Measurements from ENCODE around the gene RBM19. TPM values are rescaled to one million over a fixed set of nuclear protein-coding genes. Genes with fewer than 3 reads are reported as not detected.

RBM19 gene
- total RNA-seq, 1 donor from 2014 or later = 36.4 TPM

DNA sequence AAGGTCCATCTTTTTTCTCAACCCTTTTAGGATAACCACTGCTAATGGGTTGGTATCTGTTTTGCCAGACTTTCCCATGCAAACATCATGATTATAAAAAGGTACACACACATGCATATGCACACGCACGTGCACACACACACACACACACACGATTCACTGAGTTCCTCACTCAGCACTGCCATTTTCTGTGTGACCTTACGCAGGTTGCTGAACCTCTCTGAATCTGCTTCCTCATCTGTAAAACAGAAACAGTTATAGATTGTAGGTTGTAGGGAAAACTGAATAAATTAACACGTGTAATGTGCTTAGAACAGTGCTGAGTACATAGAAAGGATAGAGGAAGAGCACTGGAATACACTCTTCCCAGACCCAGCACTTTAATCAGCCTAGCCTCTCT is 182.3 kb downstream of the RBM19 start:
- Histone ChIP-seq H3K4me3 (no peak overlapping the region), H3K27me3 (peaks cover 32% of the 10 kb centered on the region), H3K27ac (no peak overlapping the region), H3K36me3 (no peaks in the 10 kb centered on the region), H3K4me1 (no peaks in the 10 kb centered on the region), H3K9me3 (no peaks in the 10 kb centered on the region)
- TF ChIP-seq, protein P1, sequence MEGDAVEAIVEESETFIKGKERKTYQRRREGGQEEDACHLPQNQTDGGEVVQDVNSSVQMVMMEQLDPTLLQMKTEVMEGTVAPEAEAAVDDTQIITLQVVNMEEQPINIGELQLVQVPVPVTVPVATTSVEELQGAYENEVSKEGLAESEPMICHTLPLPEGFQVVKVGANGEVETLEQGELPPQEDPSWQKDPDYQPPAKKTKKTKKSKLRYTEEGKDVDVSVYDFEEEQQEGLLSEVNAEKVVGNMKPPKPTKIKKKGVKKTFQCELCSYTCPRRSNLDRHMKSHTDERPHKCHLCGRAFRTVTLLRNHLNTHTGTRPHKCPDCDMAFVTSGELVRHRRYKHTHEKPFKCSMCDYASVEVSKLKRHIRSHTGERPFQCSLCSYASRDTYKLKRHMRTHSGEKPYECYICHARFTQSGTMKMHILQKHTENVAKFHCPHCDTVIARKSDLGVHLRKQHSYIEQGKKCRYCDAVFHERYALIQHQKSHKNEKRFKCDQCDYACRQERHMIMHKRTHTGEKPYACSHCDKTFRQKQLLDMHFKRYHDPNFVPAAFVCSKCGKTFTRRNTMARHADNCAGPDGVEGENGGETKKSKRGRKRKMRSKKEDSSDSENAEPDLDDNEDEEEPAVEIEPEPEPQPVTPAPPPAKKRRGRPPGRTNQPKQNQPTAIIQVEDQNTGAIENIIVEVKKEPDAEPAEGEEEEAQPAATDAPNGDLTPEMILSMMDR (IDR thresholded peaks at IDR 0.05) = no peak
- DNase-seq (no peak), ATAC-seq (no peak)
- intact Hi-C loops (cut with DNase I) = no loop called here

DNA sequence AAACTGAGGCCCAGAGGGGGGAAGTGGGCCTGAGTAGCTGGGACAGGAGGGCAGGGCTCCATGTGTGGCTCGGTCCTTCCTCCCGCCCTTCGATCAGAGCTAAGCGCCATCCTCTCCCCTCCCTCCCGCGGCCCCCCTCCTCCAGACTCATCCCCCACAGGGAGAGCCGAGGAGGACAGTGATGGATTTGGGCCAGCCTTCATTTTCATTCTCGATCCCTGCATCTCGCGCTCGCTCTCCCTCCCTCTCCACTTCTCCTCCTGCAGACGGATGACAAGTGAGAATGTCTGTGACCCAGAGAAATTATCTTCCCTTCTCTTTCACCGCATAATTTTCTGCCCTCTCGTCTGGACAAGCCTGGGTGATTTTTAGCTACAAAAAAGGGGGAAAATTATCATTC is 183.3 kb downstream of the RBM19 start:
- peaks cover 42% of the 10 kb centered on the region for H3K27me3 ChIP-seq
- no peak for ATAC-seq

DNA sequence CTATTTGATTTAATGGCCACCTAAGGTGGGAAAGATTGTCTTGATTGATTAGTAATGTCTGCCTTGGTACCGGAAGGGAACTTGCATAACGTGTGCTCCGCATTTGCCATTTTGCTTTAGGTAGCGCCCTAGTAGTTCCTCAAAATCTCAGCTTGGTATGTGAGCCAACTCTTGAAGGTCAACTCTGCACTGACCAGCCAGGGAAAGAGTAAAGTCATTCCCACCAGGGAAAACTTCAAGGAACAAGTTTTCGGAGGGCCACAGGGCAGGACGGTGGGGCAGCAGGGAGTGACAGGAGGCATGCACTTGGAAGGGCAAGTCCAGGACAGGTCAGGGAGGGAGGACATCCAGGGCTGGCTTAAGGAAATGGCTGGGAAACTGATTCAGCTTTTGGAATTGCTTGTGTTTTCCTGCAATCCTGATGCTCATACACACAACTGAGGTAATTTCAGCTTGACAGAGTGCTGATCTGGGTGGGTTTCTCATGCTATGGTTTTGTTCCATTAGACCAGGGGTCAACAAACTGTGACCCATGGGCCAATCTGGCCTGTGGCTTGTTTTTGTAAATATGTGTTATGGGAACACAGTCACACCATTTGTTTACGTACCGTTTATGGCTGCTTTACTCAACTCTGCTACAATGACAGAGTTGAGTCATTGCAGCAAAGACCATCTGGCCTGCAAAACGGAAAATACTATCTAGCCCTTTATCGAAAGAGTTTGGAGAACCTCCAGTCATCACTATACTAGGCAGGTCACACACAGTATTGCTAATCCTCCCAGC is 184.5 kb downstream of the RBM19 start:
- Histone ChIP-seq H3K36me3 (no peaks in the 10 kb centered on the region), H3K9me3 (no peaks in the 10 kb centered on the region), H3K27ac (no peak overlapping the region), H3K27me3 (peaks cover 51% of the 10 kb centered on the region), H3K4me1 (no peaks in the 10 kb centered on the region), H3K4me3 (no peak overlapping the region)
- TF ChIP-seq, protein P1 (IDR thresholded peaks at IDR 0.05) = no peak
- no peak for DNase-seq
- intact Hi-C loops (cut with DNase I) = no loop called here
- ATAC-seq = no peak

More for the DNA sequence above, 183.3 kb downstream of the RBM19 start:
- no peaks in the 10 kb centered on the region for H3K4me1 ChIP-seq
- intact Hi-C loops (cut with DNase I) = no loop called here
- no peak overlapping the region for H3K27ac ChIP-seq
- H3K36me3 ChIP-seq = no peaks in the 10 kb centered on the region
- peak; percentile 27 for DNase-seq
- TF ChIP-seq, protein P1 (IDR thresholded peaks at IDR 0.05) = no peak
- H3K9me3 ChIP-seq = no peaks in the 10 kb centered on the region
- H3K4me3 ChIP-seq = no peak overlapping the region

DNA sequence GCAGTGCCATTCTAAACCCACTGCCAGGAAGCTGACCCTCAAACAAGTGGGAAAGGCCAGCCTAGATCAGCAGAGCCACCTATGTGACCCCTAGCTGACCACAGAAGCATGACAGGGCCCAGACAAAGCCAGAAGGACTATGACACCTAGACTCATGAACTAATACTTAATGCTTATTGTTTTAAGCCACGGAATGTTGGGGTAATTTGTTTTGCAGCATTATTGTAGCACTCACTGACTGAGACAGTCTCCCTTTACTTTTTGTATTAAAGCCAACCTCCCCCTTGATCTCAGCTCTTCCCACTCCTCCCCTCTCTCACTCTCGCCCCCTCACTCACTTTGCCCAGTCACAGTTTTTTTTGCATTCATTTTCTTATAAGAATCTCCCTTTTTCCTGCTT is 186.4 kb downstream of the RBM19 start:
- TF ChIP-seq, protein P1 (IDR thresholded peaks at IDR 0.05) = no peak
- Histone ChIP-seq H3K36me3 (no peaks in the 10 kb centered on the region), H3K27ac (no peak overlapping the region), H3K4me1 (no peaks in the 10 kb centered on the region), H3K27me3 (peaks cover 59% of the 10 kb centered on the region), H3K9me3 (no peaks in the 10 kb centered on the region), H3K4me3 (no peak overlapping the region)
- intact Hi-C loops (cut with DNase I) = no loop called here
- DNase-seq (no peak), ATAC-seq (no peak)

DNA sequence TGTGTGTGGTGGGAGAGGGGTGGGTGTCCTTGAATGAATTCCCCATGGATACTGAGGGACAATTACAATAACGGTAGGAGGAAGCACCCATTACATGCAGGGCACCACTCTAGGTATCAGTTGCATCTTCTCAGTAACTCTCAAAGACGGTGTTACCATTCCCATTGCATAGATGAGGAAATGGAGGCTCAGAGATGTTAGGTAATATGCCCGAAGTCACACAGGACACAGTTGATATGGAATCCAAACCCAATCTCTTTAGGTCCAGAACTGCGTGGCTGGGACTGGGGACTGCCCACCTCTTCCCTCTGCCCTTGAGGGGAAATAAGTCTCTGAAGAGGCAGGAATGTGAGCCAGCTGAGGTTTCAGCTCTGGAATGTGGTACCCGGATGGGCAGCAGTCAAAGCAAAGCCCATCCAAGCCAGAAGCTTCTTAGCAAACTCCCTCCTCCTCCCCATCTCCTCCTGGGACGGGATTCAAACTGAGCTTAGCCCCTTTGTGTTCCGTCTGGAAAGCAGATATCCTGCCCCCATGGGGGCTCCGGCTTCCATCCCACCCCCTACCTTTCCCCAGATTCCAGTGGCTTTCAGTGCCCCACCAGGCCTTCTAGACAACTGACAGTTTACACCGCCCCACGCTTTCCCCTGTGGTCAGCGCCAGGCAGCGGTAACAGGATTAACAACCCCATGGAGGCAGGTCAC is 187.5 kb downstream of the RBM19 start:
- intact Hi-C loops (cut with DNase I) = no loop called here
- ATAC-seq = no peak
- DNase-seq = peak; percentile 31
- TF ChIP-seq, protein P1 (IDR thresholded peaks at IDR 0.05) = no peak
- H3K4me1 ChIP-seq = no peaks in the 10 kb centered on the region
- H3K36me3 ChIP-seq = no peaks in the 10 kb centered on the region
- no peak overlapping the region for H3K4me3 ChIP-seq
- no peaks in the 10 kb centered on the region for H3K9me3 ChIP-seq
- peaks cover 60% of the 10 kb centered on the region for H3K27me3 ChIP-seq
- no peak overlapping the region for H3K27ac ChIP-seq

Data from upper lobe of right lung (tissue), 1 donor.